Measurements from ENCODE around the gene SPAG5.

The SPAG5 gene

DNA sequence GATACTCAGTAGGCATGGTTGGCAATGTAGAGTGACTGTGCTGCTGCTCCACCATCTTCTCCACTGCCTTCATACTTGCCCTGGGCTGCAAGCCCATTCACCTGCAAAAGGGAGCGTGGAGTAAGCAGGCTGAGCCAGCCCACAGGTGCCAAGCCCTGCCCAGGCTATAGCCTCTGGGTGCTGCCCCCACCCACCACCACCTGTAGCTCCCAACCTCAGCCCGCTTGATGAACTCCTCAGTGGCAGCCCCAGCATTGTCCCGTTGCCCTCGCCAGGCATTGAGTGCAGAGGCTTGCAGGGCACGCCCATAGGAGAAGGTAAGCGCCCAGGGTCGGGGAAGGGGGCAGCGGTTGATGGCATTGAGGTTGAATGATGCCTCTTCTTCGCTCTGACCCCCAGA, 25.3 kb downstream of the SPAG5 start:
- no peak for DNase-seq (ENCODE audit: low read depth)

DNA sequence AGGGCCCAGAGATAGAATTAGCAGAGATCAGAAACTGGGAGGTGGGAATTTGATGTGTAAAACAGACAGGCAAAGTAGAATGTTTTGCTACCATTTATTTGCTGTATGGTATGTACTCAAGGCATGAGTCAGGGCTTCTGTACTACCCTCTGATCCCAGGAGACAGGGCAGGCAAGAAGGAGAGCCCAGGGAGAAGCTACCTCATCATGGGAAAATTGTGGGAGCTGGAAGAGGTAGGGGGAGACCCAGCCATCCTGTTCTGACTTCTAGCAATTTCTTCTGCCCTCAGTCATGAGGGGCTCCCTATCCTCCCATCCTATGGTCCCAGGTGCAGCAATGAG, 25.8 kb downstream of the SPAG5 start:
- DNase-seq (ENCODE audit: low read depth) = no peak

DNA sequence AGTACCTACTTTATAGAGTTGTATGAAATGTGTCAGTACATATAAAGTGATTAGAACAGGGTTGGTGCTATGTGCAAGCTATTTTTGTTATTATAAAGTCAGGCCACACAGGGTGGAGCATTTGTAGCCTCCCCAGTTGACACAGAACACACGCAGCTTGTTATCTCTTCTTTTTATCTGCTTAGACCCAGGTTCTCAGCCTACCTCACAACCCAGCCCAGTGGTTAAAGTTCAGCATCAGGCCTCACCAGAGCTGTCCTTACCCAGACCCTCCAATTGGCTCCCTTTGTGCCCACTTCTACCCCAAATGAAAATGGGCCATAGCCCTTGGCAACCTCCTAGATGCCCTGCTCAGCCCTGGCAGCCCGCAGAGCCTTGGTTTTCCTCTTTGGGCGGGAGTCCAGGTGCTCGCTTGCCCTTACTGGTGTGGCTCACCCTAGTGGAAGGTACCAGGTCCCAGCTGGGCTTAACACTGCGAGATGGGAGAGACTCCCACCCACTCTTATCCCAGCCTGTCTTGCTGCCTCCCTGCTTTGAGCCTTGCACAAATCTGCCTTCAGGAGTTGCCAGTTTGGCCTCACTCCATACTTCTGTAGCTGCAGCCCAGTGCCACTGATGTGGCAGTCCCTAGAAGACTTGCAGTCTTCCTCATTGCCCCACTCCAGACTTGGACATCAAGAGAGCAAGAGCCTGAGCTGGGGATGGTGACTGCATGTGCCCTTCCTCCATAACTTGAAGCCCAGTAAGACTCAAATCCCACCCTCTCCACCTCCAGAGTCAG, 26.4 kb downstream of the SPAG5 start:
- DNase-seq (ENCODE audit: low read depth) = no peak

DNA sequence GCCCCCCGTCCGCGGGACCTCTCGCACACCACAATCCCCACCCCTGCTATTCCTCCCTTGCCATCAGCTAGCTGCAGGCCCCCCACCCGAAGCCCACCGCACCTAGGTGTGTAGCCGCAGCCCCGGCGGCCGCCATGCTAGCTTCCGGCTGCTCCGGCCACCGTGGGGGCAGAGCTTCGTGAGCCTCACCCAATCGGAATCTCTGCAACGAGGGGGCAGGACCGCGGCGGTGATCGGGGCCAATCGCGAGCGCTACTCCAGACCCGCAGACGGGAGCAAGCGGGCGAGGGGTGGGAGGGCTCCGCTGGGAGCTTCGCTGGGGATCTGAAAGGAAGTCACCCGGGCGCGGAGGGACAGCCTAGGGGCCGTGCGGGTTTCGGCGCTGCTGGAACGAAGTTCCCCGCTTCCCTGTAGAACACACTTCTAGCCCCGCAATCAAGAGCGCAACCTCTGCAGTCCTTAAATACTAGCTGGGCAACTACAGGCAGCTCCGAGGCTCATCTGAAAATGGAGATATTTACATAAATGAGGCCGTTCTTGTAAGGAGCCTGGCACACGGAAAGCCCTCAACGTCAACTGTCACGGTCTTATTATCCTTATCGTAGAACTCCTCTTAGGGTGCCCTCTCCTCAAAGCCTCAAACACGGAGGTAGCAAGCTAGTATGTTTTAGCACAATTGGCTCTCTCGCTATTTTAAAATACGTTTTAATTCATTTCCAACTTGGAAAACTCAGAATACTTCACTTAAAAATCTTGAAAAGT, 27.3 kb downstream of the SPAG5 start, which contains the start of gene PIGS:
Gene PIGS (minus strand): TSS at position 164 of the 762 bp plus-strand sequence. CDS start 28 bp downstream, at position 136.
- peak; percentile 79 for DNase-seq (ENCODE audit: low read depth)

DNA sequence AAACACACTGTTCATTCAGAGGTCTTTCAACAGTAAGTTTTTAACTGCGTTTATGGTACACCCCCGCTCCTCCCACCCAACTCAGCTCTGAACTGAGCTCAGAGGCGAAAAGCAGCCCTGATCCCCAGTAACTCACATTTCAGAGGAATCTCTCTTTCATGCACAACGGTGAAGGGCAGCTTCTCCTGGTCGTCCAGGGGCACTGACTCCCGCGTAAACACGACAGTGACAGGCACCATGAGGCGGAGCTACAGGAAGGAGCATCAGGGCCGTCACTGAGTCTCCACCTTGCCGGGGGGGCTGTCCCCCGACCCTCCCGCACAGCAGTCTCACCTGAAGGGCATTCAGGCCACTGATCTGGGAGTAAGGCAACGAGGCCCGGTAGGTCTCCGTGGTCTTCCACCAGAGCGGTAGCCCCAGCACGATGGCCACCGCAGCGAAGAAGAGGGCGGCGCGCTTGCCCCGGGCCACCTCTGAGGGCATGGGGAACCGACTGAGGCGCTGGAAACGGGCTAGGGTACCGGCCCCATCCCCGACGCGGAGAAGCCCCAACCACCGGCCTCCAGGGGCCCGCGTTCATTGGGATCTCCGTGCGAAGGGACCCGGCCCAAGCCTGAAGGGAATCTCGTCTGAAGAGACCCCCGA, 28.0 kb downstream of the SPAG5 start:
- peak; percentile 32 for DNase-seq (ENCODE audit: low read depth)

DNA sequence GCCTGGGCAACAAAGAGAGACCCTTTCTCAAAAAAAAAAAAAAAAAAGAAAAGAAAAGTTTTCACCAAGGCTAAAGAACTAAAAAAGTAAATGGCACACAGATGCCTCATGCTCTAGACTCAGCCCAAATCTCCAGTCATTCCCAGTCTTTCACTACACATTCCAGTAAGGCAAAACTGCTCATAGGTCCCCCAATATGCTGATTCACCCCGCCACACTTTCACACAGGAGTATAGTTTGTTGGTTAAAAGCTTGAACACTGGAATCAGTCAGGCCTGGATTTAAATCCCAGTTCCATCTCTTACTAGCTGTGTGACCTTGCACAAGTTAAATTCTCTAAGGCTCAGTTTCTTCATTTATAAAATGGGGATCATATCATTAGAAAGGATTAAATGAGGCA, 29.4 kb downstream of the SPAG5 start:
- no peak for DNase-seq (ENCODE audit: low read depth)

DNA sequence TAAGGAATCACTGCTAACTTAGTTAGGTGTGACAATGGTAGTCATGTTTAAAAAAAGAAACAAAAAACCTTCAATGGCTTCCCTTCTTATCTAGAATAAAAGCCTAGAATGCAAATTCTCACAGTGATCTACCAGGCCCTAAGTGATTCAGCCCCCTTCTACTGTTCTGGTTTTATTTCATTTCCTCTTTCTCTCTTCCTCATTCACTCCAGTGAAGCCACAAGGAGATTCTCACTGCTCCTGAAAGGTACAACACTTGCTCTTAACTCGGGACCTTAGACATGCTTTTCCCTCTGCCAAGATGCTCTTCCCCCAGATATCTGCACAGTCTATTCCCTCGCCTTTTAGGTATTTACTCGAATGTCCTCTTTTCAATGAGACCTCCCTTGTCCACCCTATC, 31.2 kb downstream of the SPAG5 start:
- DNase-seq (ENCODE audit: low read depth) = no peak

DNA sequence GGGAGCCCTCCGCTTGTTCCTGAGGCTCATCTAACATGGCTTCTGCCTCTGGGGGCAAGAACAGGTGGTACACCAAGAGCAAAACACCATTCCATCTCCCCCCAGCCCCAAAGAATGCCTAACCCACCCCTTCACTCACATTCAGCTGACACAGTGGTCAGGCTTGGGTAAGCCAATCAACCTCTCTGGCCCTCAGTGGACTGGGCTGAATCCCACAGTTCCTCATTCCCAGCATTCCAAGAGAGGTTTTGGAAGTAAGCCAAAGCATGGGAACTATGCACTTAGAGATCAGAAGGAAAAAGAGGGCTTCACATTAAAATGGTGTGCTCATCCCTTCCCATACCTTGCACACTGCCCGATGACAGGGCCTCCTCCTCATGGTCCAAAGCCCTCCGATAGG, 35.4 kb downstream of the SPAG5 start:
- no peak for DNase-seq (ENCODE audit: low read depth)

DNA sequence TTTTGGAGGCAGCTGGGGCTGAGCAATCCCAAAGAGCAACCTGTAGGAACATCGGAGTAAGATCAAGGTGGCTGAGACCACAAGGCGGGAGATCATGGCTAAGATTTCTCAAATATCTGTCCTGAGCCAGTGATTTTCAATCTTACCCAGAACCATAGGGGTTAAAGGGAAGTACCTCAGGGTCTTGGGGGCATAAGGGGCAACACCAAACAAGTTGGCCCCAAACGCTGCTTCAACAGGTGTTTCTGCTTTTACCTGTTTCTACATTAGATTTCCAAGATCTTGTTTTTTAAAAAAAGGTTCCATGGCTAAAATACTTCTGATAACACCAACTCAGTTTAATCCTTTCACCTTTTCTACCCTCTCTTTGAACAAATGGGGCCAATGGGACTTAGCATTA, 43.8 kb downstream of the SPAG5 start:
- DNase-seq (ENCODE audit: low read depth) = no peak

DNA sequence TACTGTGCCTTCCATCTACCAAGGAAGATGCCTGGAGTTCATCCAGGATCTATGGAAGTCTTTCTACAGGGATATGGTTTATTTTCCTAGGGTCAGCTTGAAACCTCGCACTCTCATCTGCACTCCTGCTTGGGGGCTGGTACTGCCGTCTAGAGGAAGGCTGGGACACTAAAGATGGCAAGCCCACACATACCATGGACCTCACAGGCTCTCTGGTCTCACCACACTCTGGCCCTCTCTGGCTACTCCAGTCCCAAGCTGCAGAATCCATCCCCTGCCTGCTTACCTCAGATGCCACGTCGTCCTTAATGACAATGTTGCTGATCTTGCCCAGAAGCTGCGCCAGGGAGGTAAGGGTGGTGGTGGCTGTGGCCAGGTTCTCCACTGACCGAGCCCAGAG, 44.3 kb downstream of the SPAG5 start:
- DNase-seq (ENCODE audit: low read depth) = no peak

DNA sequence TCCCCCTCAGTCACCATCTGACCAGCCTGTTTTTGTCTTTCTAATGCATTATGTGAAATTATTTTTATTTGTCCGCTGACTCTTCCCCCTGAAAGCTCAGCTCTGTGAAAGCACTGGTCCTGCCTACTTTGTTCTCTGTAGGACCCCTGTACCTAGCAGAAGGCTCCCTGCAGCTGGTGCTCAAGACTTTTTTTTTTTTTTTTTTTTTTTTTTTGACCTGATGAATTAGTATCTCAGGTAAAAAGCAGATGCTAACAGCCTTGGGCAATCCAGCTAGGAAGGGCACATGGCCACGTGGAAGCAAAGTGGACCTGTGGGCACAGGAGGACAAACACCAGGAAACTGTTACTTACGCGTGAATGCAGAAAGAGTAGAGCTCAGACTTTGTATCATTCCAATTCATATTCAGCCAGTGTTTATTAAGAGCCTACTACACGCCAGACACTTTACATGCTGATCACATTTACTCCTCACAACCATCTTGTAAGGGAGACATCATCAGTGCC, 45.8 kb downstream of the SPAG5 start:
- no peak for DNase-seq (ENCODE audit: low read depth)

DNA sequence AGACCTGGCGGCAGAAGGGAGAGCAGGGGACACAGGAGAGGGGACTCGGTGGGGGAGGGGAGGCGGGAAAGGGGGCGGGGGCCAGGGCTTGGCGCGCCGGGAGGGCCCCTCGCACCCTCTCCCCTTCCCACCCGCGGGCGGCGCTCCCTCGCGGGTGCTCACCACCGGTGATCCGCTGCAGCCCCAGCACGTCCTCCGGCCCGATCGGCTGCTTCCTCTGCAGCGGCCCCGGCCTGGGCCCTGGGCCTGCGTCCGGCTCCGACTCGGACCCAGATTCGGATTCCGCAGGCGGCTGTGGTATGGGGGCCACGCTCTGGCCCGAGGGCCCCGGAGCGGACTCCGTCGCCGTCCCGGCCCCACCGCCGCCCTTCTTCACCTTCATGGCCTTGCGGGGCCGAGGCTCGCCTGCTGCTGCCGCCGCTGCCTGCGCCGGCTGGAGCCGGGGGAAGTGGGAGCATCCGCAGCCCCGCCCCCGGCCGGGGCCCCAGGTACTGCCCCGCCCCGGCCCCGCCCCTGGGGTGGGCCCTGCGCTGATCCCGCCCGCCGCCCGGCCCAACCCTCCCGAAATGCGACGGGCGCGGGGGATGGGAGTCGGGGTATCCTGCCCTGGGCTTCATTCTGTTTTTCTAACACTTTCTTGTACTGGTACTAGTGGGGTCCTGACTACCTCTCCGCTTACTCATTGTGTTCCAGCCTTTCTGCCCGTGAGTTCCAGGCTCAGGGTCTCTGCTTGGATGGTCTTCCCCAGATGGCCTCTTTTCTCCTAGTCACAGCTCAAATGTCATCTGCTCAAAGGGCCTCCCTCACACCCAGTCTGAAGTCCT, 46.4 kb downstream of the SPAG5 start, which contains the start of gene UNC119:
Gene UNC119 (minus strand): TSS at position 449 of the 824 bp plus-strand sequence. CDS start 67 bp downstream, at position 382.
- DNase-seq (ENCODE audit: low read depth) = peak; percentile 70

DNA sequence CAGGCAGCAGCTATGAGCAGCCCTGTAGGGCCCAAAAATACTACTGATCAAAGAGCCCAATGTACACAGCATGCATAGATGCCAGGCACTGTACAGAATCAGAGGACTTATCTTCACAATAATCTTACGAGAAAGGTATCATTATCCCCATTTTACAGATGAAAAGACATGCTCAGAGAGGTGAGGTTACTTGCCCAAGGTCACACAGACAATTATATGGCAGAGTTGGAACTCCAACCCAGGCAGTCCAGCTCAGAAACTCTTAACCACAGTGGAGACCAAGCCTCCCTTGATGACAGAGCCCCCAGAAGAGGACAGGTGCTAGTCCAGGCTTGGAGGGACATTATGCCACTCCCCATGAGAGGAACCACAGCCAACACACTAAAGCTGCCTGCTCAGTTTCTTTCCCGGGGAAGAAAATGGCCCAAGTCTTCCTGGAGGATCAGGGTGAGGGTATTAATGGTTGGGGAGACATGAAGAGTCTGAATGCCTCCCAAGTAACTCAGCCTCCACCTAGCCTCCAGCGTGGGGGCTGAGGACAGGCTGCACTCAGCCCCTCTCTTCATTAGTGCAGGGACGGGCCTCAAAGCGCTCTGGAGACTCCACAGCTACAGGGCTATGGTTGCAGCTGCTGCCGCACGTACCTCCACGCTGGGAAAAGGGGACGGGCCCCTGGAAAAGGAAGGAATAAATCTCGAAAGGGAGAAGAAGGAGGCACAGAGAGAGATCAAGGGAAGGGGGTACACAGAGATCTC, 47.2 kb downstream of the SPAG5 start:
- DNase-seq (ENCODE audit: low read depth) = no peak

DNA sequence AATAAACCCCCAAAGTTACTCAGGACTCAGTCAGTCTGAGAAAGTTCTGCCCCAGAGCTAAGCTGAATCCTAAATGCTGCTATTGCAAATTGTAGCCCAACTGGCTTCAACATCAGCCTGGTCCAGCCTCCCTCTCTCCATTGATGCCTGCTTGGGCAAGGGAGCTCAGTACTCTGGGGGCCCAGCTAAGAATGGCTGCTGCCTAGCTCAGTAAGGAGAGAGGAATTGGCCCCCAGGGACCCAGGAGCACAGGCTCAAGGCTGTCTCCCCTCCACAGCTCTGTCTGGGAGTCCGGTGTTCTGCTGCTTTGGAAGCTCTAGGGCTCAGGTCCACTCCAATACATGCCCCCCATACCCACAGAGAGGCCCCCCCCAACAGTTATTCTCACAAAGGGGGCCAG, 48.0 kb downstream of the SPAG5 start:
- DNase-seq (ENCODE audit: low read depth) = no peak

DNA sequence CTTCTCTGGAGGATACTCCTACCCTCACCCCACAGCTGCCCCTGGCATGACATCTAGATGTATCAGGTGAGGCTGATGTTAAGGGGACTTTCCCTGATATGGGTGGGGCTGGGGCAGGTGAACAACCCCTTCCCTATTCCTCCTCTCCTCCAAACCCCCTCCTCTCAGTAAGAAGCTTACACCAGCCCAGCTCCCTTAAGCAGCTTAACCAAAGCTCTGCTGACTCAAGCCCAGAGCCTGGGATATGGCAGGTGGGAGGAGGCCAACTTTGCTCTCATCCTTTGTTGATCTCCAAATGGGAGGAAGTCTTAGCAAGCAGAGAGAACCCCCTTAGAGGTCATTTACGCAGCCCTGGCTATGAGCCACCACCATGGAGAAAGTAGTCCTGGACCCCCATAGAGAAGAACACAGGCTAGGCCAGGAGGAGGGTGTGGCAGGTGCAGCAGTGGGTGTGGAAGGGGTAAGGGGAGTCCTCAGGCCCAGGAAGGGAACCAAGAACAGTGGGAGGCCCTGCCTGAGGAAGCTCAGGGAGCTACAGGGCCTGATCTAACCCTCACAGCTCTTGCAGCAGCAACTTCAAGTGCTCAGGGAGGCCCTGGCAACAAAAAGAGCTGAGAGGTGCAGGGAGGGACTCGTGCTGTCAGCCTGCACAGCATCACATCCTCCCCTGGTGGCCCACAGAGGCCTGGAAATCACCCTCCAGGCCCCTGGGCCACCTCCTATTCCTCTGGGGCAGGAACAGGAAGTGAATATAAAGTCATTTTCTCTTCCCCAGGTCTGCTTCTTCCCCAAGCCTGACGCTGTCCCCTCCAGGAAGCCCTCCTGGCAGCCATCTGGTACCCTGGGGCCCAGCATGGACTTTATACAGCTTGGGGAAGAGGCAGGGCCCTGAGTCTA, 49.3 kb downstream of the SPAG5 start:
- no peak for DNase-seq (ENCODE audit: low read depth)

DNA sequence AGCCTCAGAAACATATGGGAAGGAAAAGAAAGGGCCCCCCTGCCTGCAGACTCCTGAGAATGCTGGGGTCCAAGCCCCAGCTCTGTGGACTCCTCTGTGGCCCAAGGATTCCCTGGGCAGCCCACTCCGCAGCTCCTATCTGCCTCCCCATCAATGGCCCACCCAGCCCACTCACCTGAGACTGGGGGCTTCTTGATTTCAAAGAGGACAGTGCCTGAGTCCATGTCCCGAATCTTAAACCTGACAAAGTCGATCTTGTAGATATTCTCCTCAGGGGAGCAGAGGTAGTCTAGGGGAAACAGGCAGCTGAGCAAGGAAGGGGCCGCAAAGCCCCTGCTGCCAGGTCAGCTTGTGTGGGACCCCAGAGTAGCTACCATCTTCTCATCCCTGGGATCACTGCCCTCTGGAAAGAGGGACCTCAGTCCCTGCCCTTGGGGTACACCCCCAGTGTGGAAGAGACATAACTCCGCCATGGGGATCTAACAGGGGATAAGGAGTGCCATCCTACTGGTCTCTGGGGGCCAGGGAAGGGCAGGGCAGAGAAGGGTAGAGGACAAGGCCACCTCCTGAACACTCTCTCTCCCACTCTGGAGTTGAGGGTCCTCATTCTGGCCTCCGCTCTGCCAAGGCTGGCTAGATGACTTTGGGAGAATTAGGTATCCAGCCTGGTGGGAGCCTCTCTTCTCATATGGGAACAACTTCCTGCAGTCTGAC, 50.3 kb downstream of the SPAG5 start:
- DNase-seq (ENCODE audit: low read depth) = no peak

DNA sequence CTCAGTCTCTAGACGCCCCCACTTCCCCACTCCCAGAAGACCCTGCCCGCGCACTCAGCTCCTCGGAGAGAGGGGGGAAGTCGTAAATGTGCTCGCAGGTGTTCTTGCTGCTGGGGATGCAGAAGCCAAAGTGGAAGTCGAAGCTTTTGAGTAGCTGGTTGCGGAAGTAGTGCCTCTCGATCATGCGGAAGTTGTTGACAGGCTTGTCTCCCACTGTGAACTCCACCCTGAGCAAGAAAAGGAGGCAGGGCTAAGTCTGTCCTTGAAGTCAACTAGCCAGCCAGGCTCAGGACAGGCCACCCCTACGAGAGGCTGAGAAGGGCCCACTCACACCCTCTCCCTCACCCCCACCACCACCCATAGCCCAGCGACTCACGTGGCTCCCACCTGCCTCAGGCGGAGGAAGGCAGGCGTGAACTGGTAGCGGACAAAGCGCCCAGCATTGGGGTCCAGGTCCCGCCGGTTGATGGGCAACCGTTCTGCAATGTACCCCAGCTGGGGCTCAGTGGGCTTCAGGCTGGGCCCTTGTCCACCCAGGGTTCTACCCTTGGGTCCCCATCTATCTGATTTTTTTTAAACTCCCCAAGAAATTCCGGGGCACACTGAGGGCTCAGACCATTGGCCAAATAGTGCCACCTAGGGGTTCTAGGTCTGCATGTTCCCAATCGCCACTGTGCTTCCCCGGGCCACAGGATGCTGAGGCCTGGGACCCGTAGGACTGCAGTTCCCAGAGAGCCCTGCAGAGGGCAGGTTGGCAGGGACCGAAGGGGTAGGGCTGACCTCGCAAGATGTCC, 51.0 kb downstream of the SPAG5 start:
- peak; percentile 41 for DNase-seq (ENCODE audit: low read depth)

DNA sequence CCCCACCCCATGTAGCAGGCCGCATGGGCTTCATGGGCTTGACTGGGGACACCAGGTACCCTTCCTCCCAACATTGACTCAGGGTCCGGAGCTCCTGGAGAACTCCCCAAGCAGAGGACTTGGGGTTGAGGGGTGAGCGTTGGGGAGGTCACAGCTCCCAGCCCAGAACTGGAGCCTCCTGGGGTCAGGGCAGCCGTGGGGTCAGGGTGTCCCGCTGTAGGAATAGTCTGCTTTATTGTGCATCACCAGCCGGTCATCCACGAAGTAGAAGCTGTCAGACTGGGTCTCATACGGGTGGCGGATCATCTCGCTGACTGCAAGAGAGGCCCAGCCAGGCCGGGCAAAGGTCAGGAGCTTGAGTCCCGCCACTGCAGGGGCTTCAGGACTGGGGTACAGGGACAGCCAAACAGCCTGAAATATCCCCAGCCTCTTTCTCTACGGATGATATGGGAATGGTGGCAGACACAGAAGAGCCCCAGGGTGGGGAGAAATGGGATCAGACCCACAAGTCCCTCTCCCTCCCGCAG, 51.7 kb downstream of the SPAG5 start:
- no peak for DNase-seq (ENCODE audit: low read depth)

Measured in stimulated activated CD8-positive, alpha-beta memory T cell treated with anti-CD3 and anti-CD28 coated beads, Interleukin-15, amount 100 ng/mL, for 24 hours (primary cell).